H1 (cell line): ENCODE results near the gene SESN2. TPM values are rescaled to one million over a fixed set of nuclear protein-coding genes. Genes with fewer than 3 reads are reported as not detected.

Experiments
- BACH1 ChIP-seq: IDR thresholded peaks from 2 replicates; pipeline ENCODE4 v1.6.1; 2012; ENCODE audit warnings: low read length, improper control_type of control experiment
- CHD1 ChIP-seq: IDR thresholded peaks from 2 replicates; pipeline ENCODE4 v1.6.1; 2012; ENCODE audit warnings: low read depth, low read length, improper control_type of control experiment
- KDM1A ChIP-seq: fragments of 200-600, 300-600 bp; sonication (generic); IDR thresholded peaks from 2 replicates; pipeline ENCODE4 v1.7.1; 2016; ENCODE audit warnings: mild to moderate bottlenecking, low read length, borderline replicate concordance
- KDM4A ChIP-seq: IDR thresholded peaks from one replicate; pipeline ENCODE4 v1.7.1; 2012; ENCODE audit warnings: low read depth, mild to moderate bottlenecking, moderate library complexity, low read length, inconsistent platforms; ENCODE audit not compliant: severe bottlenecking
- RFX5 ChIP-seq: IDR thresholded peaks from 2 replicates; pipeline ENCODE4 v1.6.1; 2011; ENCODE audit warnings: low read depth, low read length, improper control_type of control experiment, borderline replicate concordance
- SUZ12 ChIP-seq: fragments of 200-600 bp; sonication (generic); IDR thresholded peaks from 2 replicates; pipeline ENCODE4 v1.6.1; 2012; ENCODE audit warnings: mild to moderate bottlenecking, inconsistent platforms, low read length, moderate library complexity, mixed read lengths
- TEAD4 ChIP-seq: IDR thresholded peaks from 2 replicates; pipeline ENCODE4 v1.6.1; 2012; ENCODE audit warnings: low read depth, low read length, inconsistent platforms, mixed read lengths
- polyA plus RNA-seq, 7 experiments: library from polyadenylated mRNA; depleted of rRNA in 3 of 7; stranded (reverse) in 5 of 7; unstranded in 2 of 7; fragments of >200 nt in 5 of 7; fragments of 200-250 nt in 2 of 7; gene quantifications; 1 replicate in 5 of 7; 2 replicates in 1 of 7; 4 replicates in 1 of 7; pipeline versions ENCODE4 v1.2.1 to v1.2.3, GENCODE V29; 2011 to 2013; ENCODE audit warnings: missing spikeins in 2 of 7, mixed read lengths in 2 of 7
- total RNA-seq: library from RNA; stranded (reverse); fragmentation: NEBNext Ultra II Directional; extraction: Animal tissue kit (Norgen Biotek cat#: 25700); gene quantifications from 2 replicates; pipeline ENCODE4 v1.2.1, GENCODE V29; 2021

SESN2 gene
- total and polyA plus RNA-seq, 2 of the 8 experiments (the other 6 are each of a cell fraction or from before 2014, with no cell fraction given) = 25.1 to 33.0 TPM

DNA sequence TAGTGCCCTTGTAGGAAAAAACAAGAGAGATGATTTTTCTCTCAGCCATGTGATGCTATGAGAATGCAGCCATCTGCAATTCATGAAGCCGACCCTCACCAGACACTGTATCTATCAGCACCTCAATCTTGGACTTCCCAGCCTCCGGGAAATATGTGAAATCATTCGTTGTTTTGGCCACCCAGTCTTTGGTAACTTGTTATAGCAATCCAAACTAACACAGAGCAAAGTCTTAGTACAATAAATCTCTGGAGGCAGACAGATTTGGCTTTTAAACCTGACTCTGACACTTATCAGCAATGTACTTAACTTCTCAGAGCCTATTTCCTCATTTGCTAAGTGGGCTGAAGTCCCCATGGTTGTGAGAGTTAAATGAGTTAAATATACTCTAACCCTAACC is 64.4 kb downstream of the SESN2 start (continued):
- TF ChIP-seq SUZ12 (no peak), TEAD4 (no peak), KDM1A (no peak), RFX5 (no peak), BACH1 (no peak), CHD1 (no peak), KDM4A (no peak)
